B cell (primary cell): ENCODE data around the gene AHCTF1.
"Not testable (repeated sequence)": the region's sequence is repeated elsewhere in the genome, so short reads cannot be mapped to it uniquely, and the experiment has no call there.

Source experiments
- EZH2 ChIP-seq: IDR thresholded peaks from 2 replicates; pipeline ENCODE4 v1.6.1; 2012; ENCODE audit warnings: borderline replicate concordance, low read depth, mild to moderate bottlenecking, moderate library complexity, low read length; ENCODE audit not compliant: insufficient read depth, poor library complexity, severe bottlenecking
- TF ChIP-seq, protein P1 (sequence below): fragments of 200-600 bp; IDR thresholded peaks from one replicate; pipeline ENCODE4 v1.8.0; 2022; ENCODE audit warnings: antibody characterized with exemption, mild to moderate bottlenecking

DNA sequence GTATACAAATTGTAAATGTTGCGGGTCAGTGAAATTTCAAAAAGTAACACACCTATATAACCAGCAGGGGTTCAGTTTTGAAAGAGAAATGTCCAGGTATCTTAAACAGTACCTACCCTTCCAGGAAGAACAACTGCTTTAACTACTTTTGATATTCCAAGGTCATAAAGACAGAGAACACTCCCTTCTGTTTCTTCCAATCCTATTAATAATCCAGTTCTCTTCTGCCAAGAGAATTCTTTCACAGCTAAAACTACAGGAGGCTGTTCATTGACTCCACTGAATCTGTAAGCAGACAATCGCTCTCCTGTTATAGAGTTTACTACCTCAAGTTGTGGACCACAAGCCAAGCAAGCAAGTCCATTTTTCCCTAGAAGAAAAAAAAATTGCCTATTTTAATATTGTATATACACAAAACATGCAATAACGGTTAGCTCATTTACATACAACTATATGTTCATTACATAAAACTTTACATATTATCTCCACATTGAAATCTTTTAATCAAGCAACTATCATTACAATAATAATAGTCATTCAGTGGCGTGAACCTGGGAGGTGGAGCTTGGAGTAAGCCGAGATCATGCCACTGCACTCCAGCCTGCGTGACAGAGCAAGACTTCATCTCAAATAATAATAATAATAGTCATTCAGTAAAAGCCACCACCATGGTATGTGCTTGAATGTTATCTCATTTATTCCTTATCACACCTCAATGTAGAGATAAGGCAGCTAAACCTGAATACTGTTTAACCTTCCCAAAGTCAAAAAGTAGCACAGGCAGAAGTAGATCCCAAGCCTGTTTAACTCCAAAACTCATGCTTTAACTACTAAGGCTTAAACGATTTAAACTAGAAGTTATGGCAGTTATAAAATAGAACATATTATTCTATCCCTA, 15.5 kb downstream of the AHCTF1 start:
- TF ChIP-seq, protein P1, sequence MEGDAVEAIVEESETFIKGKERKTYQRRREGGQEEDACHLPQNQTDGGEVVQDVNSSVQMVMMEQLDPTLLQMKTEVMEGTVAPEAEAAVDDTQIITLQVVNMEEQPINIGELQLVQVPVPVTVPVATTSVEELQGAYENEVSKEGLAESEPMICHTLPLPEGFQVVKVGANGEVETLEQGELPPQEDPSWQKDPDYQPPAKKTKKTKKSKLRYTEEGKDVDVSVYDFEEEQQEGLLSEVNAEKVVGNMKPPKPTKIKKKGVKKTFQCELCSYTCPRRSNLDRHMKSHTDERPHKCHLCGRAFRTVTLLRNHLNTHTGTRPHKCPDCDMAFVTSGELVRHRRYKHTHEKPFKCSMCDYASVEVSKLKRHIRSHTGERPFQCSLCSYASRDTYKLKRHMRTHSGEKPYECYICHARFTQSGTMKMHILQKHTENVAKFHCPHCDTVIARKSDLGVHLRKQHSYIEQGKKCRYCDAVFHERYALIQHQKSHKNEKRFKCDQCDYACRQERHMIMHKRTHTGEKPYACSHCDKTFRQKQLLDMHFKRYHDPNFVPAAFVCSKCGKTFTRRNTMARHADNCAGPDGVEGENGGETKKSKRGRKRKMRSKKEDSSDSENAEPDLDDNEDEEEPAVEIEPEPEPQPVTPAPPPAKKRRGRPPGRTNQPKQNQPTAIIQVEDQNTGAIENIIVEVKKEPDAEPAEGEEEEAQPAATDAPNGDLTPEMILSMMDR, result not testable (repeated sequence)
- not testable (repeated sequence) for TF ChIP-seq EZH2
